K562 (cell line): ENCODE results near the gene MRPL2. TPM values are rescaled to one million over a fixed set of nuclear protein-coding genes. Genes with fewer than 3 reads are reported as not detected.

ENCODE experiments used
- CAMTA2 ChIP-seq: fragments of 250-450 bp; sonication (Bioruptor Pico); conservative IDR thresholded peaks from 2 replicates; pipeline ENCODE4 v1.5.1; 2022
- CBX3 ChIP-seq, 2 experiments: IDR thresholded peaks; 1 replicate in 1 of 2; 2 replicates in 1 of 2; pipeline ENCODE4 v1.6.1; 2012; ENCODE audit warnings: inconsistent platforms in 2 of 2, low read length in 2 of 2, borderline replicate concordance in 1 of 2, control low read depth in 1 of 2
- CREB3 ChIP-seq: fragments of 450-650 bp; conservative IDR thresholded peaks from 2 replicates; pipeline ENCODE4 v1.6.1; 2016; ENCODE audit warnings: missing genetic modification characterization, low read depth, mild to moderate bottlenecking, missing compliant biosample characterization, moderate library complexity
- CSDE1 ChIP-seq, 2 experiments: fragments of 450-650 bp; IDR thresholded peaks; 2 replicates each; pipeline ENCODE4 v1.6.1; 2016; ENCODE audit warnings: mild to moderate bottlenecking in 1 of 2
- ERF ChIP-seq: fragments of 450-650 bp; formaldehyde crosslinking; IDR thresholded peaks from 2 replicates; pipeline ENCODE4 v1.4.0; 2020; ENCODE audit warnings: mild to moderate bottlenecking, mixed read lengths
- HDGF ChIP-seq: fragments of 450-650 bp; IDR thresholded peaks from 2 replicates; pipeline ENCODE4 v1.6.1; 2016
- HNRNPL ChIP-seq: fragments of 200-400 bp; formaldehyde crosslinking; IDR thresholded peaks from 2 replicates; pipeline ENCODE4 v1.6.1; 2017; ENCODE audit warnings: low read depth, mild to moderate bottlenecking, low read length
- HNRNPLL ChIP-seq: fragments of 200-400 bp; formaldehyde crosslinking; IDR thresholded peaks from 2 replicates; pipeline ENCODE4 v1.6.1; 2017; ENCODE audit warnings: low read length, low read depth, mild to moderate bottlenecking; ENCODE audit not compliant: poor library complexity, severe bottlenecking
- MCM2 ChIP-seq: fragments of 450-650 bp; IDR thresholded peaks from 2 replicates; pipeline ENCODE4 v1.6.1; 2017; ENCODE audit warnings: low read depth, mild to moderate bottlenecking
- MNT ChIP-seq, 2 experiments: fragments of 450-650 bp; conservative IDR thresholded peaks; 2 replicates each; pipeline ENCODE4 v1.6.1; 2017; ENCODE audit warnings: mild to moderate bottlenecking in 2 of 2, moderate library complexity in 2 of 2
- NBN ChIP-seq: fragments of 450-650 bp; IDR thresholded peaks from 2 replicates; pipeline ENCODE4 v1.6.1; 2016; ENCODE audit warnings: low read depth, mild to moderate bottlenecking
- POLR2AphosphoS5 ChIP-seq: IDR thresholded peaks from 2 replicates; pipeline ENCODE4 v1.6.1; 2011; ENCODE audit warnings: mild to moderate bottlenecking, low read depth, low read length, moderate library complexity; ENCODE audit not compliant: control insufficient read depth, insufficient read depth
- SETDB1 ChIP-seq: IDR thresholded peaks from one replicate; pipeline ENCODE4 v1.6.1; 2012; ENCODE audit warnings: low read length, control low read depth, inconsistent platforms
- SMAD4 ChIP-seq: fragments of 250-450 bp; sonication (Bioruptor Pico); conservative IDR thresholded peaks from 2 replicates; pipeline ENCODE4 v1.8.0; 2021; ENCODE audit warnings: inconsistent platforms, mild to moderate bottlenecking, moderate library complexity
- TARDBP ChIP-seq: fragments of 450-650 bp; IDR thresholded peaks from 2 replicates; pipeline ENCODE4 v1.6.1; 2016
- TBP ChIP-seq: optimal IDR thresholded peaks from 2 replicates; pipeline ENCODE3; 2011; ENCODE audit warnings: low read depth, low read length, improper control_type of control experiment
- ZBTB2 ChIP-seq: fragments of 450-650 bp; IDR thresholded peaks from 2 replicates; pipeline ENCODE4 v1.6.1; 2016; ENCODE audit warnings: antibody characterized with exemption
- ZKSCAN8 ChIP-seq: fragments of 200-800 bp; sonication (Bioruptor generic); IDR thresholded peaks from 2 replicates; pipeline ENCODE4 v1.6.1; 2016; ENCODE audit warnings: missing genetic modification characterization, missing compliant biosample characterization
- ZNF12 ChIP-seq: sonication (generic); formaldehyde crosslinking; IDR thresholded peaks from 2 replicates; pipeline ENCODE4 v1.4.0; 2020; ENCODE audit warnings: mild to moderate bottlenecking, missing genetic modification reagents
- ZNF431 ChIP-seq: sonication (generic); formaldehyde crosslinking; IDR thresholded peaks from 2 replicates; pipeline ENCODE4 v1.8.0; 2022; ENCODE audit warnings: mild to moderate bottlenecking, missing genetic modification reagents
- ZNF507 ChIP-seq: conservative IDR thresholded peaks from 2 replicates; pipeline ENCODE4 v1.6.1; 2017; ENCODE audit warnings: missing genetic modification characterization, missing compliant biosample characterization
- ZNF699 ChIP-seq: fragments of 250-450 bp; sonication (Bioruptor Pico); IDR thresholded peaks from 2 replicates; pipeline ENCODE4 v1.8.0; 2021; ENCODE audit warnings: mild to moderate bottlenecking, moderate library complexity; ENCODE audit not compliant: insufficient replicate concordance
- polyA plus RNA-seq, 8 experiments: library from polyadenylated mRNA; depleted of rRNA in 4 of 8; stranded (reverse) in 5 of 8; unstranded in 3 of 8; fragments of >200 nt; fragmentation: Nextera tagmentation in 2 of 8; fragmentation: Illumina TruSeq in 1 of 8; extraction: Ambion mirVana in 2 of 8; extraction: Trizol in 1 of 8; gene quantifications; 2 replicates each; pipeline versions ENCODE4 v1.2.1 to v1.2.3, GENCODE V29; 2011 to 2014; ENCODE audit warnings: inconsistent platforms in 1 of 8, missing spikeins in 1 of 8
- total RNA-seq, 7 experiments: library from RNA; depleted of rRNA in 6 of 7; stranded (reverse); fragments of >200 nt in 6 of 7; fragmentation: Illumina TruSeq in 2 of 7; extraction: Trizol in 2 of 7; gene quantifications; 2 replicates each; pipeline versions ENCODE4 v1.2.1 to v1.2.3, GENCODE V29; 2011 to 2021; ENCODE audit warnings: low replicate concordance in 1 of 7
- TF ChIP-seq, protein P1 (sequence below): fragments of 250-450 bp; sonication (Bioruptor Pico); IDR thresholded peaks from 2 replicates; pipeline ENCODE4 v1.5.0; 2021; ENCODE audit warnings: mild to moderate bottlenecking, borderline replicate concordance

MRPL2 gene
- total and polyA plus RNA-seq, 9 of the 15 experiments (the other 6 are each of a cell fraction or from before 2014, with no cell fraction given): 63.1 to 262 (median 121) TPM

- peak; percentile 55 for TF ChIP-seq HNRNPLL
- no peak for TF ChIP-seq SMAD4
- TF ChIP-seq ZNF699 (CRISPR knock-in tag): no peak
- TF ChIP-seq NBN: no peak
- TF ChIP-seq, protein P1, sequence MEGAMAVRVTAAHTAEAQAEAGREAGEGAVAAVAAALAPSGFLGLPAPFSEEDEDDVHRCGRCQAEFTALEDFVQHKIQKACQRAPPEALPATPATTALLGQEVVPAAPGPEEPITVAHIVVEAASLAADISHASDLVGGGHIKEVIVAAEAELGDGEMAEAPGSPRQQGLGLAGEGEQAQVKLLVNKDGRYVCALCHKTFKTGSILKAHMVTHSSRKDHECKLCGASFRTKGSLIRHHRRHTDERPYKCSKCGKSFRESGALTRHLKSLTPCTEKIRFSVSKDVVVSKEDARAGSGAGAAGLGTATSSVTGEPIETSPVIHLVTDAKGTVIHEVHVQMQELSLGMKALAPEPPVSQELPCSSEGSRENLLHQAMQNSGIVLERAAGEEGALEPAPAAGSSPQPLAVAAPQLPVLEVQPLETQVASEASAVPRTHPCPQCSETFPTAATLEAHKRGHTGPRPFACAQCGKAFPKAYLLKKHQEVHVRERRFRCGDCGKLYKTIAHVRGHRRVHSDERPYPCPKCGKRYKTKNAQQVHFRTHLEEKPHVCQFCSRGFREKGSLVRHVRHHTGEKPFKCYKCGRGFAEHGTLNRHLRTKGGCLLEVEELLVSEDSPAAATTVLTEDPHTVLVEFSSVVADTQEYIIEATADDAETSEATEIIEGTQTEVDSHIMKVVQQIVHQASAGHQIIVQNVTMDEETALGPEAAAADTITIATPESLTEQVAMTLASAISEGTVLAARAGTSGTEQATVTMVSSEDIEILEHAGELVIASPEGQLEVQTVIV (CRISPR knock-in tag): no peak
- no peak for TF ChIP-seq MNT (conservative IDR thresholded peaks at IDR 0.05)
- no peak for TF ChIP-seq MCM2
- no peak for TF ChIP-seq ERF
- no peak for TF ChIP-seq CBX3 (IDR thresholded peaks at IDR 0.05; ENCODE audit: borderline replicate concordance in 1 of 2, low read length in 2 of 2)
- no peak for TF ChIP-seq POLR2AphosphoS5
- TF ChIP-seq ZKSCAN8 (CRISPR knock-in tag): no peak
- no peak for TF ChIP-seq SETDB1
- TF ChIP-seq ZNF12 (CRISPR knock-in tag): no peak
- TF ChIP-seq ZBTB2: no peak
- TF ChIP-seq HNRNPL: 0 out of 2 replicates have a peak, but pooled peaks have one; percentile 43
- TF ChIP-seq ZNF507: no peak
- TF ChIP-seq CSDE1 (IDR thresholded peaks at IDR 0.05): no peak
- TF ChIP-seq CREB3: no peak
- no peak for TF ChIP-seq TBP
- TF ChIP-seq CAMTA2 (CRISPR knock-in tag): no peak
- TF ChIP-seq HDGF: no peak
- TF ChIP-seq ZNF431: no peak
- no peak for TF ChIP-seq TARDBP
Observed at GRCh38 chr6:43076464-43077332, 17.5 kb upstream of the MRPL2 start (continued).
